ENCODE results near the gene MX1.

DNA sequence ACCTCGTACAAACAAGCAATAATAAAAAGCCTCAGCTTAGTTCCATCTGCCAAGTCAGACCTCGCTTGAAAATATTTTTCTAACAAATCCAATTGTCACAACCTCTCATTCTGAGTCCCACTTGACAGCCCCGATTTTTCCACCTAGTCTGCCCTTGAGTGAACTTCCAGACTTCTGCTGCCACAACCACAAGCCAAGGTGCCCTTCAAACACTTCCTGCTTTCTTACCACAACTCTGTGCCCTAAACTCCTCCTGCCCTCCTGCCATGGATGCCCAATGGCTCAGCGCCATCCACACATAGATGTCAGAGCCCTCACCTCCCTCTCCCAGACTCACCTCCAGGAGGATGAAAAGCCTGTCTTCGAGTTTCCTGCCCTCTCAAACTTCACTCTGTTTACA lies 78.0 kb downstream of the MX1 start:
- TF ChIP-seq CTCF (IDR thresholded peaks at IDR 0.05) = no peak
- TF ChIP-seq HOXA7 (CRISPR knock-in tag; IDR thresholded peaks at IDR 0.05) = no peak
